ENCODE results near the gene TAOK3. TPM values are rescaled to one million over a fixed set of nuclear protein-coding genes. Genes with fewer than 3 reads are reported as not detected.
A peak's percentile ranks its signal among the peaks of the same experiment; 100 is the strongest.

The TAOK3 gene
- total RNA-seq, 1 donor from 2014 or later, result 1.1 TPM

GRCh38 chr12:118166946-118167345 is 205.8 kb downstream of the TAOK3 start:
- Histone ChIP-seq H3K36me3 (no peaks in the 10 kb centered on the region), H3K27ac (no peak overlapping the region), H2AFZ (replicated peaks) (no peak overlapping the region), H3K9ac (no peak overlapping the region), H3K79me2 (ENCODE audit: low read depth) (no peaks in the 10 kb centered on the region), H3K4me3 (no peak overlapping the region), H3K4me2 (no peak overlapping the region), H3F3A (ENCODE audit: low read depth) (no peaks in the 10 kb centered on the region), H4K20me1 (ENCODE audit: low read depth) (no peaks in the 10 kb centered on the region), H3K27me3 (no peaks in the 10 kb centered on the region), H3K9me3 (ENCODE audit: low read depth) (no peaks in the 10 kb centered on the region), H3K4me1 (no peaks in the 10 kb centered on the region)
- no peak for DNase-seq (ENCODE audit: low spot score)
- H3K27ac Mint-ChIP-seq, result no peak overlapping the region
- H3K4me1 Mint-ChIP-seq, result no peaks in the 10 kb centered on the region
- no peaks in the 10 kb centered on the region for H3K27me3 Mint-ChIP-seq (ENCODE audit: insufficient read depth, low read depth)
- H3K36me3 Mint-ChIP-seq, result peaks cover 4% of the 10 kb centered on the region
- no peaks in the 10 kb centered on the region for H3K9me3 Mint-ChIP-seq
- H3K4me3 Mint-ChIP-seq, result no peak overlapping the region
- no peak for TF ChIP-seq EZH2 (IDR thresholded peaks at IDR 0.05)
- no peak for TF ChIP-seq CTCF (IDR thresholded peaks at IDR 0.05)
- no peak for TF ChIP-seq EZH2phosphoT487 (IDR thresholded peaks at IDR 0.05)

- Histone ChIP-seq H3K4me1 (no peaks in the 10 kb centered on the region), H3F3A (ENCODE audit: low read depth) (no peaks in the 10 kb centered on the region), H3K27ac (no peak overlapping the region), H2AFZ (replicated peaks) (peak overlapping the region; percentile 85), H3K36me3 (no peaks in the 10 kb centered on the region), H3K9me3 (ENCODE audit: low read depth) (no peaks in the 10 kb centered on the region), H3K4me3 (no peak overlapping the region), H3K79me2 (ENCODE audit: low read depth) (no peaks in the 10 kb centered on the region), H4K20me1 (ENCODE audit: low read depth) (no peaks in the 10 kb centered on the region), H3K27me3 (no peaks in the 10 kb centered on the region), H3K4me2 (no peak overlapping the region), H3K9ac (no peak overlapping the region)
- H3K4me3 Mint-ChIP-seq, result no peak overlapping the region
- peak; percentile 67 for DNase-seq (ENCODE audit: low spot score)
- H3K27me3 Mint-ChIP-seq (ENCODE audit: insufficient read depth, low read depth), result peaks cover 2% of the 10 kb centered on the region
- H3K27ac Mint-ChIP-seq, result no peak overlapping the region
- H3K36me3 Mint-ChIP-seq, result peaks cover 5% of the 10 kb centered on the region
- TF ChIP-seq EZH2phosphoT487 (IDR thresholded peaks at IDR 0.05), result no peak
- peak; percentile 74 for TF ChIP-seq CTCF (IDR thresholded peaks at IDR 0.05)
- no peaks in the 10 kb centered on the region for H3K4me1 Mint-ChIP-seq
- no peaks in the 10 kb centered on the region for H3K9me3 Mint-ChIP-seq
These were observed 207.8 kb downstream of the TAOK3 start for GRCh38 chr12:118164798-118165486.

- Histone ChIP-seq H3K9me3 (ENCODE audit: low read depth) (no peaks in the 10 kb centered on the region), H3K36me3 (no peaks in the 10 kb centered on the region), H3K9ac (no peak overlapping the region), H3K4me2 (no peak overlapping the region), H3K4me1 (no peaks in the 10 kb centered on the region), H3F3A (ENCODE audit: low read depth) (no peaks in the 10 kb centered on the region), H2AFZ (replicated peaks) (no peak overlapping the region), H3K27me3 (no peaks in the 10 kb centered on the region), H3K27ac (no peak overlapping the region), H3K4me3 (no peak overlapping the region), H3K79me2 (ENCODE audit: low read depth) (no peaks in the 10 kb centered on the region), H4K20me1 (ENCODE audit: low read depth) (no peaks in the 10 kb centered on the region)
- Mint-ChIP-seq H3K36me3 (peaks cover 8% of the 10 kb centered on the region), H3K9me3 (no peaks in the 10 kb centered on the region), H3K27me3 (ENCODE audit: insufficient read depth, low read depth) (peaks cover 2% of the 10 kb centered on the region), H3K4me1 (no peaks in the 10 kb centered on the region), H3K4me3 (no peak overlapping the region), H3K27ac (no peak overlapping the region)
- TF ChIP-seq EZH2 (IDR thresholded peaks at IDR 0.05), result no peak
- TF ChIP-seq CTCF (IDR thresholded peaks at IDR 0.05), result no peak
- TF ChIP-seq EZH2phosphoT487 (IDR thresholded peaks at IDR 0.05), result no peak
- DNase-seq (ENCODE audit: low spot score), result no peak
These were observed 212.2 kb downstream of the TAOK3 start for GRCh38 chr12:118160536-118160935.
